Measurements from ENCODE around the gene FRMD4A.

FRMD4A gene

DNA sequence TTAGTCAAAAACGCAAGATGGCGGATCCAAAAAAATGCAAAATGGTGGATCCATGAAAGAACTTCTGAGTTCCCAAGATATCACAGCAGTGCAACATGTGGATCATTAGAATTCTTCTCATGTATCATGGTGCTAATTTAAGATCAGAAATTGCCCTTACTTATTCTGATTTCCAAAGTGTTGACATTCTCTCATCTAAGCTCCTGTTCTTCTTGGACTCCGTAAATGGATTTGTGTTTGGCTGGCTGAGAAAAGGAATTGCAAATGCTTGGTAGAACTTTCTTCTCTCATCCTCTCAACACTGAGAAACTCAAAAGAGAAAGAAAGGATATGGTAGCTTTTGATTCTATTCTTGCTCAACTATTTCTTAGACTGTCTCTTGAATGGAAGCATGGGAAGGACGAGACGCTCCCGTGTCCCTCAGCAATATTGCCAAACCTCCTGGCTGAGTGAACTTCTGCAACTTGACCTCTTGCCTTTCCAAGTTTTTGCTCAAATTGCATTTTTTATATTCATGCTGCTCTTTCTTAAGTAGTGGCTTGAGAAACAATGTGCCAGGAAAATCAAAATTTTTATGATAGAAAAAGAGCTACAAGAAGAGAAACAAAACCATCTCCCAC, 44.7 kb downstream of the FRMD4A start:
- Mint-ChIP-seq H3K36me3 (no peaks in the 10 kb centered on the region), H3K4me3 (no peak overlapping the region), H3K27ac (no peak overlapping the region), H3K4me1 (no peaks in the 10 kb centered on the region), H3K9me3 (no peaks in the 10 kb centered on the region), H3K27me3 (peaks cover 41% of the 10 kb centered on the region)
- no peak for ATAC-seq

DNA sequence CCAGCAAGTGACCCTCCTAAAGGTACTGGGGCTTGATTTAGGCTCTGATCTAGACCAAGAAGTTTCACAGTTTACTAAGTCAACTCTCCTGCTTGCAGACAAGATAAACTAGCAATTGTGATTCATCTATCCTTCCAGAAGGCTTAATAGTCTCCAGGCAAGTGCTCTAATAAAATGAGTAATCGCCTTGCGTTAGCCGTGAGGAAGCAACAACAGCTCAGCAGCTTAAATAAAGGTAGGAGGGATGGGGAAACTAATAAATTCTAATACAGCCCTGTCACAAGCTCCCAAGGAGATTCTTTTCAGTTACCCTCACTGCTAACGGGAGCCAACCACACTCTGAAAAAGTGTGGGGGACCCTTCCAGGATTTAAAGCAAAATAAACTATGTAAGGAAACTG, 48.4 kb downstream of the FRMD4A start:
- H3K36me3 Mint-ChIP-seq: no peaks in the 10 kb centered on the region
- ATAC-seq: no peak
- H3K4me1 Mint-ChIP-seq: no peaks in the 10 kb centered on the region
- peaks cover 39% of the 10 kb centered on the region for H3K27me3 Mint-ChIP-seq
- H3K27ac Mint-ChIP-seq: no peak overlapping the region
- no peak overlapping the region for H3K4me3 Mint-ChIP-seq
- no peaks in the 10 kb centered on the region for H3K9me3 Mint-ChIP-seq

DNA sequence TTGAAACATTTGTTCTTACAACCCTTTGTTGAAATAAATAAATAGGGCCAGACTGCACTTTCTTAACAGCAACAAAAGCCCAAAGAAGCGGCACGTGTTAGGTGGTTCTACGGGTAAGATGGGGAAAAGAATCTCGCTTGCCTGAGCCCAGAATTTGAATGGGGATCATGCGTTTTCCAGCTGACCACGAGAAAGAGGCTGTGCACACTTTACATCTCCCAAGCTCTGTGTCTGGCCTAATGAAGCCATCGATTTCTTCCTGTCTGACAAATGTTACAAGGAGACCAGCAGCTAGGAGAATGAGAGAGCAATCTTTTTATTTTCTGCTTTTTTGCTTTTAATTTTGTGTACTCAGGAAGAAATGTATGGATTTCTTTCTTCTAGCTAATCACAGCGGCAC, 52.2 kb downstream of the FRMD4A start:
- no peaks in the 10 kb centered on the region for H3K4me1 Mint-ChIP-seq
- no peak for ATAC-seq
- H3K36me3 Mint-ChIP-seq: no peaks in the 10 kb centered on the region
- H3K9me3 Mint-ChIP-seq: no peaks in the 10 kb centered on the region
- no peak overlapping the region for H3K4me3 Mint-ChIP-seq
- no peak overlapping the region for H3K27ac Mint-ChIP-seq
- H3K27me3 Mint-ChIP-seq: peaks cover 16% of the 10 kb centered on the region

DNA sequence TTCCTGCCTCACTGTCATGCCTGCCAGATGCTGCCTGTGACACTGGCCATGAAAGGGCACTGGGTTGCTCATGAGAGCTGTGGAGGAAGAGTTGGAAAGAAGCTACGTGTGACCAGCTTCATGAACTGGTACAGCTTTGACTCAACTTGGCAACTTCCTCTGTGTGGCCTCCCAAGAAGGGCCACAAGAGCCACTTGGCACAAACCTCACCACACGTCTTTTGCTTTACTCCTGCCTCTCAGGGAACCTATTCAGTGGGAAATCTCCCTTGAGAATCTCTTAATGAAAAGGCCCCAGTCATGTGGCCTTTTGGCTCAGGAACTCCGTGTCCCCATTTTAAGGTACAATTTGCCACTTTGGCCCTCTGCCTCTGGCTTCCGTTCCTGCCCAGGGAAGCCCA, 54.5 kb downstream of the FRMD4A start:
- no peak overlapping the region for H3K4me3 Mint-ChIP-seq
- H3K27ac Mint-ChIP-seq: no peak overlapping the region
- no peak for ATAC-seq
- no peaks in the 10 kb centered on the region for H3K4me1 Mint-ChIP-seq
- no peaks in the 10 kb centered on the region for H3K36me3 Mint-ChIP-seq
- H3K27me3 Mint-ChIP-seq: peaks cover 8% of the 10 kb centered on the region
- H3K9me3 Mint-ChIP-seq: no peaks in the 10 kb centered on the region

DNA sequence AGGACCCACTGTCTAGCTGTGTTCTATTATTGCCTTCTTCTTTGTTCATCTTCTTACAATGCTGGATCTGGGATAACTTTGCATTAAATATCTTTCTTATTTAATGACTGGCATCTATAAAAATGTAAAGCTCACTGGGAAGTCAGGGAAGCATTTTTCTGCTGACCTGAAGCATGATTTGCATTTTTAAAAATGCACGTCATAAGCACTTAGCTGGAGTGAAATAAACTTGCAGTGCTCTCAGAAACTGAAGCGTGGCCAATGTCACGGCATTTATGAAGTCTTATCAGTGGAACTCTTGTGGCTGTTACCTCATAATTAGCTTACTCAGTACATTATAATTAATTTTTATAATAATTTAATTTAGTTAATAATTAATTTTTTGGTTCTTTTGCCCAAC, 59.1 kb downstream of the FRMD4A start:
- H3K9me3 Mint-ChIP-seq: peaks cover 2% of the 10 kb centered on the region
- H3K27ac Mint-ChIP-seq: no peak overlapping the region
- ATAC-seq: no peak

DNA sequence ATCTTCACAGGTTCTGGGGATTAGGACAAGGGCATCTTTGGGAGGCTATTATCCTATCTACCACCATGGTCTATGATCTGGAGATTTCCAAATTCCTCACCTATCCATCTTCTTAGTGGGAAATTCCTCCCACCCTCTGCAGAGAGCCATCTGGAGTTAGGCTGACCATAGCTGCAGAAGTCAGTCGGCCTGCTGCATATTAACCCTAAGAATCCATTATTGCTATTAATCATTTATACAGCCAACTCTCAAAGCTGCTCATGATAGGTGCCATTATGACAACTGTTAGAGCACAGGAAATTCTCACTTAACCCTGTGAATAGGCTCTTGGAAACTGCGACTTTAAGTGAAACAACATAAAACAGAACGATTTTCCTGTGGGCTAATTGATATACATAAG, 60.4 kb downstream of the FRMD4A start:
- Mint-ChIP-seq H3K4me1 (no peaks in the 10 kb centered on the region), H3K27me3 (peaks cover 19% of the 10 kb centered on the region), H3K4me3 (no peak overlapping the region), H3K27ac (no peak overlapping the region), H3K36me3 (no peaks in the 10 kb centered on the region), H3K9me3 (peaks cover 2% of the 10 kb centered on the region)
- ATAC-seq: no peak

More for the DNA sequence above, 59.1 kb downstream of the FRMD4A start:
- Mint-ChIP-seq H3K27me3 (peaks cover 19% of the 10 kb centered on the region), H3K36me3 (no peaks in the 10 kb centered on the region), H3K4me1 (no peaks in the 10 kb centered on the region), H3K4me3 (no peak overlapping the region)

DNA sequence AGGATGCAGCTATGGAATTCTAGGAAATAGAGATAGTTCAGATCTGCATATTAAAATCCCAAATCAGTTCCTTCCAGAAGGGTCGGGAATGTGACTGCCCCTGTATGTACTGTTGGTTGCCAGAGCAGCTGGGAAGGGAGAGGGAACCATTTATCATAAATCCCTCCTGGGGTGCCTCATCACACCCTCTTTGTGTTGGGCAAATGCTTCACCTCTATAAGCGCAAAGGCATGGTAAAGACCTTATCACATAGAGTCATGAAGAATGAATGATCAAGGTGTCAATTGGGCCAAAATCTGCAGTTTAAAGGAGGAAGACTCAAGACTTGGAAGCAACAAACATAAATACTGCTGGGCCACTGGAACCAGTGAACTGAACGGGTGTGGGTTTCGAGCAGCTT, 65.0 kb downstream of the FRMD4A start:
- H3K4me1 Mint-ChIP-seq: no peaks in the 10 kb centered on the region
- peaks cover 33% of the 10 kb centered on the region for H3K27me3 Mint-ChIP-seq
- no peak overlapping the region for H3K4me3 Mint-ChIP-seq
- H3K36me3 Mint-ChIP-seq: no peaks in the 10 kb centered on the region
- no peak overlapping the region for H3K27ac Mint-ChIP-seq
- peaks cover 2% of the 10 kb centered on the region for H3K9me3 Mint-ChIP-seq
- ATAC-seq: no peak

DNA sequence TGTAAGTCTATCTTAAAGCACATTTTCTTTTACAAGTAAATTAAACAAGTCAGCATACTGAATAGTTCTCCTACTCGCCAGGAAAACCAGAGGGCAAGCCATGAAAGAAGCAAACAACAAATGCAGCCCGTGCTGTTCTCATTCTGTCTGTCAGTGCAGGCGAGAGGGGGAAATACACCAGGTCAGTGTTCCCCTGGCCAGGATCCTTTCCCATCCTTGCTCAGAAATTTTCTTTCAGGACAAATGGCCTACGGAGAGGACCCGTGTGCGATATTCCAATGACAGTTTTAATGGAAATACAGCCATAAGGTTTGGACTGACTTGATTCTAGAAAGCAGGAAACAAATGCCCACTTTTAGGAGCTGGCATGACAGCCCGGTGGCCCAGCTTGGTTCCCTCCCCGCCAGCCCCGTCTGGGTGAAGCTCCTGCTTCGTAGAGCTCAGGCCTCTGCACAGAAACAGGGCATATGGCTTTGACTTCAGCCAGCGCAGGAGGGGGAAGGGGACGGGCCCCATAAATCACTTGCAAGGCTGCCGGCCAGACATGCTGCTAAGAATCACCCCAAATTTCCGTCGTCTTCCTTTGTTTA, 67.8 kb downstream of the FRMD4A start:
- Mint-ChIP-seq H3K36me3 (no peaks in the 10 kb centered on the region), H3K4me3 (no peak overlapping the region), H3K27ac (no peak overlapping the region), H3K9me3 (peaks cover 3% of the 10 kb centered on the region), H3K4me1 (no peaks in the 10 kb centered on the region), H3K27me3 (peaks cover 30% of the 10 kb centered on the region)
- no peak for ATAC-seq

DNA sequence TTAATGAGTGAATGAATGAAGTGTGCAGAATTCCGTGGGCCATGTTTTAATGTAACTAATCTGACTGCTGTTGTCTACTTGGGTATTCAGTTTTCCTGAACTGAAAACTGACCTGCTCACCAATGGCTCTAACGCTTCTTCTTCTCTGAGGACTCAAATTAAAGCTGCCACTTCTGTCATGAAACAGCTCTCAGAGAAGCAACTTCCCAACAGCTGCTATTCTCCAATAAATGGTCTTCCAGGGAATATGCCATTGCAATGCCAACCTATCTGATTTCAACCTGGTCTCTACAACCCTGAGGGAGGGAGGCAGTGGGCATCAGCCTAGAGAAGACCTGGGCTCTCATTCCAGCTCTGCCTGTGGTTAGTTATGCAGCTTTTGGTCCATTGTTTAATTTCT, 69.4 kb downstream of the FRMD4A start:
- Mint-ChIP-seq H3K27me3 (peaks cover 30% of the 10 kb centered on the region), H3K27ac (no peak overlapping the region), H3K4me1 (no peaks in the 10 kb centered on the region), H3K36me3 (no peaks in the 10 kb centered on the region), H3K4me3 (no peak overlapping the region), H3K9me3 (peaks cover 3% of the 10 kb centered on the region)
- no peak for ATAC-seq

DNA sequence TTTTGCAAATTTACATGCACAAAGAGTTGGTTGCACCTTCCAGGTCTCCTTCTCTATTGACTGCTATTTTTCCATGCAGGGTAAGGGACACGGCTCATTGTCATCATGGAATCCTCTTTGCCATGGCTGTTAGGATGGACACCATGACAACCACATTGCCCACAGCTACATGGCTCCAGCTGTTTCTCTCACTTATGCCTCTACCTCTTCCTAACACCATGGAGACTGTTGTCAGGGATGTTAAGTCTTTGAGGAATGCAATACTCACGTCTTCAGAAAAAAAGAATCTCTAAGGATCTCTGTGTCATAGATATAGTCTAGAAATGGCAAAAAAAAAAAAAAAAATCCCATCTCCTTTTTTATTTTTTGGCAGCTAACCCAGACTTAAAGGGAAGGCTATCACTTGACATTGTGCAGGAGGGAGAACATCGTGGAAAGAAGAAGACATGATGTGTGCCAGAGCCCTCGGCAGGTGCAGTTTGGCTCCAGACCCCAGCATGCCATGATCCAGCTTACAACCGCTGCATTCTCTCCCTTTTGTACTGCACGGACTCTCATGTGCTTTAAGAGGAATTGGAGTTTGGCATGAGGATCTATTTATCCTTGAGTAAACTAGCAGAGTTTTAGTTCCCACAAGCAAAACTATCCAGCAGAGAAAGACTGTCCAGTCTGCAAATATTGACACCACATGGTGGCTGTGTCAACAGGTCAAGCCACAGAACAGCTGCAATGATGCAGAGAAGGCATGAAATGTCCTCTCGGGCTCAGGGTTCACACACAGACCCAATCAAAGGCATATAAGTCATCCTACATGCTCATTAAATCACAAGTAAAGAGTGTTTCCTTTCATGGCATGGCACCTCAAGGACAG, 70.8 kb downstream of the FRMD4A start:
- Mint-ChIP-seq H3K4me1 (no peaks in the 10 kb centered on the region), H3K4me3 (no peak overlapping the region), H3K27me3 (peaks cover 36% of the 10 kb centered on the region), H3K9me3 (peaks cover 3% of the 10 kb centered on the region), H3K27ac (no peak overlapping the region), H3K36me3 (no peaks in the 10 kb centered on the region)
- no peak for ATAC-seq

DNA sequence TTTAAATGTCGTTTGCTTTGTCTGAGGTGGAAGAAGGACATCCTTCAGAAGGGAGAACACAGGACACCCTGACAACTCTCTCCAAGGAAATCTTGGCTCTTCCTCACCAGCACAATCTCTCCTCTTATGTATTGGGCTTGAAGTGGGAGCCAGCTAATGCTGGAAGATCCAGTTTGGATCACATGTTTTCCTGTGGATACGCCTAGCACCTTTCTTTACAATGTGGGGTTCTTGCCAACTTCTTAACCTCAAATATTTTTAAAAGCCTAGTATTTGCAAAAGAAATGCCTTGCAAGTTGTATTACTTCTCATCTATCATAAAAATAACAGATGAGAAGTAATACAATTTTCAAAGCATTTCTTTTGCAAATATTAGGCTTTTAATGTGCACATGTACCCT, 76.4 kb downstream of the FRMD4A start:
- H3K27ac Mint-ChIP-seq: no peak overlapping the region
- H3K4me3 Mint-ChIP-seq: no peak overlapping the region
- peaks cover 3% of the 10 kb centered on the region for H3K9me3 Mint-ChIP-seq
- ATAC-seq: no peak
- no peaks in the 10 kb centered on the region for H3K4me1 Mint-ChIP-seq
- H3K27me3 Mint-ChIP-seq: peaks cover 41% of the 10 kb centered on the region
- no peaks in the 10 kb centered on the region for H3K36me3 Mint-ChIP-seq

DNA sequence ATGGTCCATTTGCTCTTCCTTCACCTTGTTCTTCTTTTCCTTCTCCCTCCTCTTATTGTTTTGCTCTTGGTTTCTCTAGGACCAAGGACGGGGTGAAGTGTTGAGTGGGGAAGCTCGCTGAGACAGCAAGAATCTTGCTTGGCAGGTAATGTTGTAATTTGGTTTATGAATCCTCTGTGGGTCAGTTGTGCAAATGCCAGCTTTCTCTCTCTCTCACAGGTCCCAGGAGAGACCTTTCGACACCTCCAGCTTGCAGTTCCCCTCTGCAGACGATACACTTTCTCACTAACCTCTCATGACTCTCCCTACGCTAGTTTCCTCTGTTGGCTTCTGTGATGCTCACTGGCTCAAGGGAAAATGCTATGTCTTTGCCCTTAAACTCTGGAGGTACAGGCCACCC, 77.0 kb downstream of the FRMD4A start:
- Mint-ChIP-seq H3K4me1 (no peaks in the 10 kb centered on the region), H3K36me3 (no peaks in the 10 kb centered on the region)
- ATAC-seq: no peak

DNA sequence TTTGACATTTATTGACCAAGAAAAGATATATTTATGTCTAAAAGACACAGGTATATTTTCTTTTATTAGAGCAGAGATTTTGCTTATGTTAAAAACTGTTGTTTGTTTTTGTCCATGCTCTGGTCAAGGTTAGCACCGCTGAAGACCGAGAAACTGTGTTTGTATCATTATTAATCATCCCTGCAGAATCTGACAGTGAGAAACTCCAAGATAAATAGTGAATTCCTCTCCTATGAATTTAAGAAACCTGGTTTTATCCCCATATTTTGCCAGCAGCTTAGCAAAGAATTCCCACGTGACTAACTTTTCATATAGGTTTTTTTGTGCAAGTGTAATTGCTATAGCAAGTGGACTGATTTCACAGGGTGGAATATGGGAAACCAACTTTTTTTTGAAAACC, 77.6 kb downstream of the FRMD4A start:
- Mint-ChIP-seq H3K27ac (no peak overlapping the region), H3K4me1 (no peaks in the 10 kb centered on the region), H3K27me3 (peaks cover 43% of the 10 kb centered on the region), H3K36me3 (no peaks in the 10 kb centered on the region), H3K9me3 (no peaks in the 10 kb centered on the region), H3K4me3 (no peak overlapping the region)
- ATAC-seq: no peak

More for the DNA sequence above, 77.0 kb downstream of the FRMD4A start:
- Mint-ChIP-seq H3K4me3 (no peak overlapping the region), H3K27me3 (peaks cover 41% of the 10 kb centered on the region), H3K27ac (no peak overlapping the region), H3K9me3 (peaks cover 3% of the 10 kb centered on the region)

DNA sequence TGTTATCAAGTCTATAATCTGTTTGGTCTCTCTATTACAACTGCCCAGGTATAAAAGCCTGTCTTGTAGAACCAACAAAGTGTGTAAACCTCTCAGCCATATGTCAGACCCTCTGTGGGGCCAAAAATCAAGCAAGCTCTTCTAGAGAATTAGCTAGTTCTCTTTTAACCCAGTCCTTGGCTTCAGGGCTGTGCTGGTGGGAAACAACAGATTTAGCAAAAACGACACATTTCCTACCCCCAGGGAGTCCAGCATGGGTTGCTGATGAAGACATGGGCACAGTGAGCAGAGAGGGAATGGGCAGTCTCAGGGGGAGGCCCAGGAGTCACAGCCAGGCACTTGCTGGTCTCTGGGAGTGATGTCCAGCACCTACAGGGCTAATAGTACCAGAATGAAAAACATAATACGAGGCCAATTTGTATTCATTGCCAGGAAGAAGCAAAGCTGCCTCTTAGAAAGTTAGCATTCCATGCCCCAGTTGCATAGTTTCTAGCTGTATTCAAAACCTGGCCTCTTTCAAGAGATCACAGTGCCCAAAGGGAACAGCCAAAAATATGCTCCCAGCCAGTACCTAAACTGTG, 80.1 kb downstream of the FRMD4A start:
- Mint-ChIP-seq H3K36me3 (no peaks in the 10 kb centered on the region), H3K27me3 (peaks cover 61% of the 10 kb centered on the region), H3K4me1 (no peaks in the 10 kb centered on the region), H3K4me3 (no peak overlapping the region), H3K27ac (no peak overlapping the region), H3K9me3 (no peaks in the 10 kb centered on the region)
- no peak for ATAC-seq

DNA sequence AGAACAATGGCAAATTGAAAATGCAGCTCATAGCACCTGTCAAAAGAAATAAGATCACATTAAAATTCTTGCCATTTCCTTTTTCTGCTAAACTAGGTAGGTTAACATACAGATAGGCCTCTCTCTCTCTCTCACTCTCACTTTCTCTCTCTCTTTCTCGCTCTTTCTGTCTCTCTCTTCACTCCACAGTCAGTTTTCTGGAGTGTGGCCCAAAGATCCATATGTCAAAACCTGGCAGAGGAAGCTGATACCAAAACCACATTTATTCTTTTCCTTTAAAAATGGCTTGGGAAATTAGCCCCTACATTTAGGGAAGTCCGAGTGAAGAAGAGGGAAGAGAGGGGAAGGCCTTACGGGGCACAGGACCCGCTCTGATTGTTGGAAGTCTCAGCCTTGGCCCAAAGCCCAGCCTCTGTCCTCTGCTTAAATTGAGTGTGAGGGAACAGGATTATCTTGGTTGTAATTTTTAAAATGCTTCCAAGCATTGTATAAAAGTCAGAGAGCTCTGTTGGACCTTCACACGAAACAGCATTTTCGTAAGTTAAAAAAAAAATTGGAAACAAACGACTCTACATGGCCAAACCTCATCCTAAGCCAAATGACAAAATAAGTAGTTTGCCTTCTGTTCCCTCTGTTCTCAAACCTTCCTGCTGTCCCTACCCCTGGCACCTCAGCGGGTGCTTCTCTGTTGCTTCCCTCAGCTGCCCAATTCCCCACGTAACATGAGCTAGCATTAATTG, 83.2 kb downstream of the FRMD4A start:
- peaks cover 42% of the 10 kb centered on the region for H3K27me3 Mint-ChIP-seq
- H3K27ac Mint-ChIP-seq: no peak overlapping the region
- H3K4me1 Mint-ChIP-seq: no peaks in the 10 kb centered on the region
- no peak overlapping the region for H3K4me3 Mint-ChIP-seq
- ATAC-seq: no peak
- peaks cover 6% of the 10 kb centered on the region for H3K9me3 Mint-ChIP-seq
- no peaks in the 10 kb centered on the region for H3K36me3 Mint-ChIP-seq
